Body of pancreas (tissue), 4 donors: ENCODE results near the gene HARBI1. TPM values are rescaled to one million over a fixed set of nuclear protein-coding genes. Genes with fewer than 3 reads are reported as not detected.

Source experiments
- ATAC-seq: fragments of 150-250 bp; one replicate; pipeline ENCODE4 v1.9.1; 2016
- DNase-seq, 4 donors: peaks; one replicate each; pipeline ENCODE4 v3.0.0-alpha.2; 2019
- H3K27ac ChIP-seq, 4 donors: fragments of 200-600 bp; sonication (generic); 1 replicate in 3 of 4; 2 replicates in 1 of 4; pipeline versions ENCODE4 v1.5.1 to v1.6.1; 2016 to 2019; ENCODE audit warnings: mild to moderate bottlenecking in 1 of 4, mixed read lengths in 1 of 4, moderate library complexity in 1 of 4
- H3K27me3 ChIP-seq, 2 donors: fragments of 200-600 bp; sonication (generic); one replicate each; pipeline ENCODE4 v1.6.0; 2016; ENCODE audit warnings: mild to moderate bottlenecking in 1 of 2
- H3K36me3 ChIP-seq, 2 donors: fragments of 200-600 bp; sonication (generic); replicated peaks in 1 of 2; 2 replicates each; pipeline ENCODE4 v1.5.1; 2016; ENCODE audit warnings: low read depth in 2 of 2; ENCODE audit not compliant: insufficient read depth in 1 of 2
- H3K4me1 ChIP-seq: fragments of 200-600 bp; sonication (generic); one replicate; pipeline ENCODE4 v1.6.0; 2016
- H3K4me3 ChIP-seq, 2 donors: fragments of 200-600 bp; sonication (generic); 1 replicate in 1 of 2; 2 replicates in 1 of 2; pipeline ENCODE4 v1.5.1; 2016 to 2019
- H3K9me3 ChIP-seq, 3 donors: fragments of 200-600 bp; sonication (generic); 1 replicate in 2 of 3; 2 replicates in 1 of 3; pipeline ENCODE4 v1.5.1; 2016
- POLR2A ChIP-seq, 3 donors: fragments of 450-650 bp; IDR thresholded peaks; one replicate each; pipeline ENCODE4 v1.6.1; 2016; ENCODE audit warnings: antibody characterized with exemption in 3 of 3, mild to moderate bottlenecking in 2 of 3
- WGBS, 2 donors: methylation state at CpG; one replicate each; pipeline ENCODE4 v1.1.5; 2017; 5-methylcytosine and 5-hydroxymethylcytosine counted together
- intact Hi-C: fragments of 100-400 bp; cut with DNase I; formaldehyde crosslinking; loops from one replicate; pipeline ENCODE4 v1.15.1; 2023
- total RNA-seq, 2 donors: library from RNA; depleted of rRNA; stranded (reverse); fragments of >200 nt; gene quantifications; one replicate each; pipeline ENCODE4 v1.1.0, GENCODE V29; 2016
- TF ChIP-seq, protein P1 (sequence below), 7 experiments: fragments of 450-650 bp in 4 of 7; fragments of 200-600 bp in 3 of 7; sonication (generic) in 3 of 7; IDR thresholded peaks; one replicate each; pipeline ENCODE4 v1.5.1; 2016 to 2019; ENCODE audit warnings: antibody characterized with exemption in 7 of 7

The HARBI1 gene
- total RNA-seq, 2 donors from 2014 or later = 2.0 to 2.6 TPM

DNA sequence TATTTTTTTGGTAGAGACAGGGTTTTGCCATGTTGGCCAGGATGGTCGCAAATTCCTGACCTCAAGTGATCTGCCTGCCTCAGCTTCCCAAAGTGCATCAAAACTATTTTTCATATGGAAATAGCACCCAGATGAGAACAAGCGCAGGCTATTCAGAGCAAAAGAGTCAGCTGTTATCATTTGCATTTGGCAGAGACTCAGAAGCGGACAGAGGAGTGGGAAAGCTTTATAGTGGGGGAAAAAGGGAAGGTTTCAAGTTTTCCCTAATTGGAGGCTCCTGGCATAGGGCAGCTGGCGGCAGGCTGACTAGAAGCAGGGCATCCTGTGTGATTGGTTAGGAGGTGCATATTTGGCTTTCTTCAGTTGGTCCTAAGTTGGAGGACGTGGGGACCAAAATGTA is 20.5 kb upstream of the HARBI1 start:
- no peak for ATAC-seq
- no peaks in the 10 kb centered on the region for H3K27me3 ChIP-seq
- peaks cover 5% of the 10 kb centered on the region for H3K4me1 ChIP-seq
- 88 to 92% methylated on average over 5 of the region's 5 CpGs for WGBS, 2 donors
- no peak overlapping the region for H3K4me3 ChIP-seq
- DNase-seq = no peak
- H3K9me3 ChIP-seq = no peaks in the 10 kb centered on the region
- TF ChIP-seq POLR2A (IDR thresholded peaks at IDR 0.05) = no peak
- TF ChIP-seq, protein P1, sequence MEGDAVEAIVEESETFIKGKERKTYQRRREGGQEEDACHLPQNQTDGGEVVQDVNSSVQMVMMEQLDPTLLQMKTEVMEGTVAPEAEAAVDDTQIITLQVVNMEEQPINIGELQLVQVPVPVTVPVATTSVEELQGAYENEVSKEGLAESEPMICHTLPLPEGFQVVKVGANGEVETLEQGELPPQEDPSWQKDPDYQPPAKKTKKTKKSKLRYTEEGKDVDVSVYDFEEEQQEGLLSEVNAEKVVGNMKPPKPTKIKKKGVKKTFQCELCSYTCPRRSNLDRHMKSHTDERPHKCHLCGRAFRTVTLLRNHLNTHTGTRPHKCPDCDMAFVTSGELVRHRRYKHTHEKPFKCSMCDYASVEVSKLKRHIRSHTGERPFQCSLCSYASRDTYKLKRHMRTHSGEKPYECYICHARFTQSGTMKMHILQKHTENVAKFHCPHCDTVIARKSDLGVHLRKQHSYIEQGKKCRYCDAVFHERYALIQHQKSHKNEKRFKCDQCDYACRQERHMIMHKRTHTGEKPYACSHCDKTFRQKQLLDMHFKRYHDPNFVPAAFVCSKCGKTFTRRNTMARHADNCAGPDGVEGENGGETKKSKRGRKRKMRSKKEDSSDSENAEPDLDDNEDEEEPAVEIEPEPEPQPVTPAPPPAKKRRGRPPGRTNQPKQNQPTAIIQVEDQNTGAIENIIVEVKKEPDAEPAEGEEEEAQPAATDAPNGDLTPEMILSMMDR (IDR thresholded peaks at IDR 0.05) = no peak
- H3K27ac ChIP-seq = no peak overlapping the region
- peaks cover 0 to 6% of the 10 kb centered on the region in 2 donors for H3K36me3 ChIP-seq
- intact Hi-C loops = no loop called here

DNA sequence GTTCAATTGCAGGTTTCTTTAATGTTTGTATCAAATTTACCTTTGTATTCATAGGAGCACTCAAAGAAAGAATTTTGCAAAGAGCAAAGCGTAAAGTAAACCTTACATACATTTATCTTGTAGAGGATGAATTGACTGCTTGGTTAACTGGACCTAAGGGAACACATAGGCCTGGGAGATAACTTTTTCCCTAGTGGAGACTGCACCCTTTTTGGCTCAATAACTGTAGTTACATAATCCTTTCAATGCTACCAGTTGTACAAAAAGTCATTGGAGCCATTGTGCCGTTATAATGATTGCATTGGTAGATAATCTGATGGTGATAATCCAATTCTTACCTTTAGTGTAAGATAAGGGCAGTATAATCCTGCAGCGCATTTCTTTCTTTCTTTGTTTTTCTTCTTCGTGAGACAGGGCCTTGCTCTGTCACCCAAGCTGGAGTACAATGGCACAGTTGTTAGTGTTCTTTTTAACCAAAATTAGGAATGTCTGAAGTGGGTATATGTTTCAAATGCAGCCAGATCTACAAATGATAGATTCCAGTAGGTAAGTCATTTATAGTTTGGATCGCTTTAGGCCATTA is 18.6 kb upstream of the HARBI1 start:
- DNase-seq = no peak
- H3K27ac ChIP-seq = no peak overlapping the region
- H3K9me3 ChIP-seq = no peaks in the 10 kb centered on the region
- ATAC-seq = no peak
- no peak overlapping the region for H3K4me3 ChIP-seq
- TF ChIP-seq, protein P1 (IDR thresholded peaks at IDR 0.05) = no peak
- TF ChIP-seq POLR2A (IDR thresholded peaks at IDR 0.05) = no peak
- H3K27me3 ChIP-seq = no peaks in the 10 kb centered on the region
- H3K4me1 ChIP-seq = peaks cover 5% of the 10 kb centered on the region
- peaks cover 0 to 8% of the 10 kb centered on the region in 2 donors for H3K36me3 ChIP-seq
- WGBS, 2 donors = 86 to 87% methylated on average over 5 of the region's 5 CpGs
- intact Hi-C loops = no loop called here

DNA sequence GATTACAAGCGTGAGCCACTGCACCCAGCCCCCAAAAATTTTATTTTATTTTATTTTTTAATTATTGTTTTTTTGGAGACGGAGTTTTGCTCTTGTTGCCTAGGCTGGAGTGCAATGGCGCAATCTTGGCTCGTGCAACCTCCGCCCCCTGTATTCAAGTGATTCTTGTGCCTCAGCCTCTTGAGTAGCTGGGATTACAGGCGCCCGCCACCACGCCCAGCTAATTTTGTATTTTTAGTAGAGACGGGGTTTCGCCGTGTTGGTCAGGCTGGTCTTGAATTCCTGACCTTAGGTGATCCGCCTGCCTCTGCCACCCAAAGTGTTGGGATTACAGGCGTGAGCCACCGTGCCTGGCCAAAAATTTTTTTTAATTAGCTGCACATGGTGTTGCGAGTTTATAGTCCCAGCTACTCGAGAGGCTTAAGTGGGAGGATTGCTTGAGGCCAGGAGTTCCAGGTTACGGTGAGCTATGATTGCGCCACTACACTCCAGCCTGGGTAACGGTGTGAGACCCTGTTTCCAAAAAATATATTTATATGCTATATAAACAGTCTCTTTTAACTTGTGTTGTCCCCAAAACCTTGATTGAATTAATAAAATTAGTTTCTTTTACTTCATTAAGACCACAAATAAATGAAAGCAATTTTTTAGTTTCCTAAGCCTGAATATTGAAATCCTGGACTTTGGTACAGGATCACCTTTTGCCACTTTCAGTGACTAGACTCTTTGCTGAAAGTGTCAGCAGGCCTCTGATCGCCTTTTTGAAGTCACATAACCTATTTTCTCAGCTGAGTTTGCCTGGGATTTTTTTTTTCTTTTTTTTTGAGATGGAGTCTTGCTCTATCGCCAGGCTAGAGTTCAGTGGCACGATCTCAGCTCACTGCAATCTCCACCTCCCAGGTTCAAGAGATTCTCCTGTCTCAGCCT is 16.5 kb upstream of the HARBI1 start:
- intact Hi-C loops = no loop called here
- Histone ChIP-seq H3K4me1 (no peaks in the 10 kb centered on the region), H3K36me3 (peaks cover 0 to 9% of the 10 kb centered on the region in 2 donors), H3K4me3 (no peak overlapping the region), H3K27me3 (no peaks in the 10 kb centered on the region), H3K27ac (no peak overlapping the region), H3K9me3 (no peaks in the 10 kb centered on the region)
- ATAC-seq (no peak), DNase-seq (no peak)
- 93 to 96% methylated on average over 22 of the region's 22 CpGs for WGBS, 2 donors
- no peak for TF ChIP-seq POLR2A (IDR thresholded peaks at IDR 0.05)
- TF ChIP-seq, protein P1 (IDR thresholded peaks at IDR 0.05) = no peak

DNA sequence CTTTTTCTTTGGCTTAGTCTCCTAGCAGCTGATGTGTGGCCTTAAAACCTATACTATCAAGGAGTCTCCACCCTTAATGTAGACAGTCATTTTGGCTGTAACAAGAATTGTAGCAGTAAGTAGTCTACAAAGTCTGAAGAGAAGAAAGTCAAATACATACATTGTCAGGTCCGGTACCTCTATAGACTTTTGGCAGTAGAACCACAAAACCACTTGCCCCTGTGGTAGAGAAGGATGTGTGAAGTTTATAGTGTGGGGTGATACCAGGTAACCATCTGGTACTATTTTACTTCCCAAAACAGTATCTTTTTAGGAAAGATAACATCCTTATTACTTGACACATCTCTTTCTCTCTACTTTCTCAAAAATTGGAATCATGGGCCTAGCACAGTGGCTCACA is 15.5 kb upstream of the HARBI1 start:
- Histone ChIP-seq H3K4me1 (no peaks in the 10 kb centered on the region), H3K9me3 (no peaks in the 10 kb centered on the region), H3K27ac (no peak overlapping the region), H3K4me3 (no peak overlapping the region), H3K27me3 (no peaks in the 10 kb centered on the region), H3K36me3 (peaks cover 0 to 8% of the 10 kb centered on the region in 2 donors)
- intact Hi-C loops = no loop called here
- ATAC-seq (no peak), DNase-seq (no peak)
- TF ChIP-seq POLR2A (IDR thresholded peaks at IDR 0.05) = no peak
- TF ChIP-seq, protein P1 (IDR thresholded peaks at IDR 0.05) = no peak
- WGBS, 2 donors = 92 to 93% methylated on average over 1 of the region's 1 CpG
